AG09319 (cell line): Measurements from ENCODE around the gene ULK4.

Experiments
- DNase-seq: peaks from one replicate; pipeline ENCODE4 v3.0.0-alpha.2; 2010; ENCODE audit warnings: low read depth; ENCODE audit errors: extremely low read depth
- CTCF ChIP-seq: IDR thresholded peaks from 2 replicates; pipeline ENCODE4 v1.5.1; 2011; ENCODE audit warnings: low read depth, mild to moderate bottlenecking, inconsistent platforms, low read length, moderate library complexity

ULK4 gene

GRCh38 chr3:41307065-41307464, 654.8 kb downstream of the ULK4 start:
- no peak for TF ChIP-seq CTCF
- DNase-seq = no peak

GRCh38 chr3:41304593-41304992, 657.3 kb downstream of the ULK4 start:
- DNase-seq = no peak
- TF ChIP-seq CTCF = no peak

- DNase-seq = no peak
- TF ChIP-seq CTCF = no peak
Observed at GRCh38 chr3:41302295-41302694, 659.6 kb downstream of the ULK4 start.

- TF ChIP-seq CTCF = no peak
- no peak for DNase-seq
Observed at GRCh38 chr3:41301548-41301947, 660.4 kb downstream of the ULK4 start.

GRCh38 chr3:41299036-41299435, 662.9 kb downstream of the ULK4 start:
- DNase-seq = no peak
- no peak for TF ChIP-seq CTCF

GRCh38 chr3:41297750-41298149, 664.2 kb downstream of the ULK4 start:
- TF ChIP-seq CTCF = no peak
- DNase-seq = no peak

- TF ChIP-seq CTCF = no peak
- DNase-seq = no peak
Observed at GRCh38 chr3:41296556-41296955, 665.3 kb downstream of the ULK4 start.
